SU-DHL-6 (cell line): ENCODE data around the gene ZBTB12.
A peak's percentile ranks its signal among the peaks of the same experiment; 100 is the strongest.

Experiments used
- H2AFZ ChIP-seq: fragments of 200-600 bp; sonication (generic); 2 replicates; pipeline ENCODE4 v1.6.1; 2014; ENCODE audit warnings: low read depth, mild to moderate bottlenecking, moderate library complexity, mixed read lengths, antibody characterized with exemption, low read length; ENCODE audit not compliant: severe bottlenecking
- H3F3A ChIP-seq: fragments of 200-600 bp; shearing (Covaris generic); 2 replicates; pipeline ENCODE4 v1.6.0; 2016; ENCODE audit warnings: antibody characterized with exemption, mild to moderate bottlenecking; ENCODE audit not compliant: insufficient read depth
- H3K27ac ChIP-seq: fragments of 200-600 bp; sonication (generic); 2 replicates; pipeline ENCODE4 v1.5.1; 2016; ENCODE audit warnings: low read depth, mild to moderate bottlenecking, low read length, moderate library complexity, mixed read lengths
- H3K27me3 ChIP-seq: fragments of 200-600 bp; sonication (generic), shearing (Covaris generic); 2 replicates; pipeline ENCODE4 v1.6.0; 2014; ENCODE audit warnings: mild to moderate bottlenecking, low read length
- H3K36me3 ChIP-seq: fragments of 200-600 bp; sonication (generic); 2 replicates; pipeline ENCODE4 v1.6.1; 2014; ENCODE audit warnings: mild to moderate bottlenecking, low read length, mixed read lengths
- H3K4me2 ChIP-seq: fragments of 300-600, 200-600 bp; shearing (Covaris generic), sonication (generic); 2 replicates; pipeline ENCODE4 v1.6.0; 2014; ENCODE audit warnings: low read length, low read depth, mild to moderate bottlenecking; ENCODE audit not compliant: poor library complexity, severe bottlenecking
- H3K4me3 ChIP-seq: fragments of 200-600 bp; sonication (generic); 2 replicates; pipeline ENCODE4 v1.5.1; 2014; ENCODE audit warnings: antibody characterized with exemption, low read length, mild to moderate bottlenecking, mixed read lengths; ENCODE audit not compliant: insufficient read depth, poor library complexity, severe bottlenecking
- H3K79me2 ChIP-seq: fragments of 200-600 bp; sonication (generic); 2 replicates; pipeline ENCODE4 v1.6.1; 2014; ENCODE audit warnings: mild to moderate bottlenecking, low read length, moderate library complexity; ENCODE audit not compliant: insufficient read depth
- H3K9ac ChIP-seq: fragments of 200-600 bp; sonication (generic); 2 replicates; pipeline ENCODE4 v1.7.0; 2014; ENCODE audit warnings: mild to moderate bottlenecking, low read length
- H3K9me2 ChIP-seq: fragments of 200-600 bp; sonication (generic); replicated peaks from 2 replicates; pipeline ENCODE4 v1.6.1; 2014; ENCODE audit warnings: low read length; ENCODE audit not compliant: insufficient read depth
- H3K9me3 ChIP-seq: fragments of 200-600 bp; sonication (generic); 2 replicates; pipeline ENCODE4 v1.6.1; 2014; ENCODE audit warnings: low read length, mixed read lengths; ENCODE audit not compliant: insufficient read depth
- H4K20me1 ChIP-seq: fragments of 200-600 bp; sonication (generic); 2 replicates; pipeline ENCODE4 v1.6.1; 2014; ENCODE audit warnings: low read depth, mild to moderate bottlenecking, antibody characterized with exemption, low read length, moderate library complexity, mixed read lengths
- CTCF ChIP-seq: fragments of 200-600 bp; sonication (generic); IDR thresholded peaks from one replicate; pipeline ENCODE4 v1.5.1; 2017; ENCODE audit warnings: antibody characterized with exemption, mild to moderate bottlenecking, low read length, moderate library complexity; ENCODE audit not compliant: insufficient read depth, poor library complexity, severe bottlenecking
- EZH2phosphoT487 ChIP-seq: fragments of 200-600 bp; sonication (generic), shearing (Covaris generic); conservative IDR thresholded peaks from 2 replicates; pipeline ENCODE4 v1.6.1; 2018; ENCODE audit warnings: mild to moderate bottlenecking, antibody characterized with exemption, low read length, moderate library complexity, mixed read lengths

Gene ZBTB12

DNA sequence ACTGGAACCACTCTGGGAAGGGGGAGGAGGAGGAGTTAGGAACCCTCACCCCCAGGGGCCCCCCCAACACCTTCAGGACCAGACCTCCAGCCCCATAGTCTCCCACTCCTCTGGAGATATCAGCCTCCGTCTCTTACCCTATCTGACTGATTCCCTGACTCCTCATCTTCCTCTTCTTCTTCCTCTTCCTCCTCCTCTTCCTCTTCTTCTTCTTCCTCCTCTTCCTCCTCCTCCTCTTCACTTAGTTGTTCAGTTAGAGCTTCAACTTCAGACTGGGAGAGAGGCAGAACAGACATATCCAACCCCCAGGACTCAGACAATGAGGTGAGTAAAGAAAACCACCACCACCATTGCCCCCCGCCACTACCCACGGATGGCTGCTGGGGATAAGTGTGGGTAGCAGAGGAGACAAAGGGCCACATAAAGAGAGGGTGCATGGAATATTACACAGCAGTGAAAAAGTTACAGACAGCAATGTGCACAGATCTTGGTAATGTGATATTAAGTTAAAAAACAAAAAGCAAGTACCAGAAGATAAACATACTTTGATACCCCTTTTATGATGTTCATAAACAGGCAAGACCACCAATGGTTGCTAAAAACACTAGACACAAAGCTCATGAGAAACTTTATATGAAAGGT lies 12.4 kb downstream of the ZBTB12 start:
- Histone ChIP-seq H3K9me3 (no peaks in the 10 kb centered on the region), H3K9me2 (no peaks in the 10 kb centered on the region), H3K36me3 (peaks cover 17% of the 10 kb centered on the region; the same call in 1 of the 2 replicates), H4K20me1 (no peaks in the 10 kb centered on the region), H3K27ac (no peak overlapping the region), H3K4me2 (no peak overlapping the region), H3K79me2 (no peaks in the 10 kb centered on the region), H3K27me3 (no peaks in the 10 kb centered on the region), H3K4me3 (no peak overlapping the region), H2AFZ (no peak overlapping the region), H3K9ac (no peak overlapping the region), H3F3A (peaks cover 6% of the 10 kb centered on the region; the same call in 1 of the 2 replicates)
- TF ChIP-seq CTCF, result no peak
- TF ChIP-seq EZH2phosphoT487, result no peak

- H3K9me3 ChIP-seq, result no peaks in the 10 kb centered on the region
- H3K4me2 ChIP-seq, result no peak overlapping the region
- no peaks in the 10 kb centered on the region for H4K20me1 ChIP-seq
- no peaks in the 10 kb centered on the region for H3K27me3 ChIP-seq
- no peaks in the 10 kb centered on the region for H3K9me2 ChIP-seq
- H3K4me3 ChIP-seq, result no peak overlapping the region
- H2AFZ ChIP-seq, result no peak overlapping the region
- H3K79me2 ChIP-seq, result no peaks in the 10 kb centered on the region
- H3K36me3 ChIP-seq, result peaks cover 17% of the 10 kb centered on the region; the same call in 1 of the 2 replicates
- TF ChIP-seq EZH2phosphoT487 (no peak), CTCF (peak; percentile 100)
- H3K27ac ChIP-seq, result no peak overlapping the region
- no peak overlapping the region for H3K9ac ChIP-seq
- peaks cover 6% of the 10 kb centered on the region; the same call in 1 of the 2 replicates for H3F3A ChIP-seq
Measured at GRCh38 chr6:31888276-31889258, 13.3 kb downstream of the ZBTB12 start.

- H3K9ac ChIP-seq, result no peak overlapping the region
- H2AFZ ChIP-seq, result no peak overlapping the region
- H3K36me3 ChIP-seq, result peaks cover 9% of the 10 kb centered on the region; the same call in 1 of the 2 replicates
- TF ChIP-seq CTCF (no peak), EZH2phosphoT487 (no peak)
- H3K4me2 ChIP-seq, result no peak overlapping the region
- H3K27me3 ChIP-seq, result no peaks in the 10 kb centered on the region
- H3K79me2 ChIP-seq, result no peaks in the 10 kb centered on the region
- H3K9me3 ChIP-seq, result no peaks in the 10 kb centered on the region
- no peak overlapping the region for H3K27ac ChIP-seq
- no peaks in the 10 kb centered on the region for H3K9me2 ChIP-seq
- H3K4me3 ChIP-seq, result no peak overlapping the region
- H3F3A ChIP-seq, result peaks cover 6% of the 10 kb centered on the region; the same call in 1 of the 2 replicates
- H4K20me1 ChIP-seq, result no peaks in the 10 kb centered on the region
Measured at GRCh38 chr6:31887173-31888007, 14.5 kb downstream of the ZBTB12 start.
